Astrocyte of the spinal cord (primary cell): Measurements from ENCODE around the gene DNAJC4.
A peak's percentile ranks its signal among the peaks of the same experiment; 100 is the strongest.

ENCODE experiments used
- DNase-seq: peaks from one replicate; pipeline ENCODE4 v3.0.0; 2011; ENCODE audit warnings: low read depth, low spot score
- H3K4me3 ChIP-seq: 2 replicates; pipeline ENCODE4 v1.5.1; 2011; ENCODE audit warnings: low read depth, mild to moderate bottlenecking, low read length, moderate library complexity
- CTCF ChIP-seq: IDR thresholded peaks from 2 replicates; pipeline ENCODE4 v1.5.1; 2012; ENCODE audit warnings: low read depth, mild to moderate bottlenecking, low read length, inconsistent platforms
- in situ Hi-C: cut with HindIII; loops from 2 replicates; pipeline ENCODE4 v1.10.0; 2017; ENCODE audit warnings: low sequenced_read_pairs

Gene DNAJC4

GRCh38 chr11:64247729-64248531, 17.6 kb downstream of the DNAJC4 start:
- no peak for TF ChIP-seq CTCF
- H3K4me3 ChIP-seq = peak overlapping the region; percentile 31
- in situ Hi-C loops = no loop called here
- DNase-seq = no peak

- TF ChIP-seq CTCF = no peak
- in situ Hi-C loops = no loop called here
- DNase-seq = no peak
- no peak overlapping the region for H3K4me3 ChIP-seq
Observed at GRCh38 chr11:64248578-64248977, 18.2 kb downstream of the DNAJC4 start.

- in situ Hi-C loops = no loop called here
- no peak for TF ChIP-seq CTCF
- H3K4me3 ChIP-seq = no peak overlapping the region
- DNase-seq = no peak
Observed at GRCh38 chr11:64249038-64249437, 18.7 kb downstream of the DNAJC4 start.

- no peak for DNase-seq
- no peak for TF ChIP-seq CTCF
- in situ Hi-C loops = no loop called here
- no peak overlapping the region for H3K4me3 ChIP-seq
Observed at GRCh38 chr11:64249563-64250414, 19.4 kb downstream of the DNAJC4 start.

- in situ Hi-C loops = no loop called here
- peak overlapping the region; percentile 50 for H3K4me3 ChIP-seq
- no peak for TF ChIP-seq CTCF
- no peak for DNase-seq
Observed at GRCh38 chr11:64250415-64251015, 20.2 kb downstream of the DNAJC4 start.

- TF ChIP-seq CTCF = peak; percentile 63
- in situ Hi-C loops = no loop called here
- H3K4me3 ChIP-seq = peak within 1 kb of the TSS; percentile 63
- DNase-seq = no peak
Observed at GRCh38 chr11:64251016-64251752, 20.8 kb downstream of the DNAJC4 start, which contains the start of gene PLCB3. TSS of gene PLCB3 (plus strand) at chr11:64251530. CDS start at chr11:64251650, 120 bp downstream.
